Liver (tissue), 3 donors: ENCODE measurements around the gene DMD.

Experiments used
- GABPA ChIP-seq, 2 donors: IDR thresholded peaks in 1 of 2; conservative IDR thresholded peaks in 1 of 2; 2 replicates each; pipeline ENCODE4 v1.6.1; 2016; ENCODE audit warnings: antibody characterized with exemption in 2 of 2, mild to moderate bottlenecking in 1 of 2, moderate library complexity in 1 of 2
- RAD21 ChIP-seq, 2 donors: IDR thresholded peaks; 2 replicates each; pipeline ENCODE4 v1.6.1; 2016; ENCODE audit warnings: antibody characterized with exemption in 2 of 2, mild to moderate bottlenecking in 2 of 2
- TAF1 ChIP-seq: conservative IDR thresholded peaks from 2 replicates; pipeline ENCODE4 v1.6.1; 2016; ENCODE audit warnings: antibody characterized with exemption, mild to moderate bottlenecking
- TF ChIP-seq, protein P1 (sequence below): fragments of 150-350 bp; IDR thresholded peaks from 2 replicates; pipeline ENCODE4 v1.5.1; 2017; ENCODE audit warnings: improper control_type of control experiment, low read depth, low read length; ENCODE audit not compliant: missing input control
- donor health status: healthy.
- donor health status: healthy.

DNA sequence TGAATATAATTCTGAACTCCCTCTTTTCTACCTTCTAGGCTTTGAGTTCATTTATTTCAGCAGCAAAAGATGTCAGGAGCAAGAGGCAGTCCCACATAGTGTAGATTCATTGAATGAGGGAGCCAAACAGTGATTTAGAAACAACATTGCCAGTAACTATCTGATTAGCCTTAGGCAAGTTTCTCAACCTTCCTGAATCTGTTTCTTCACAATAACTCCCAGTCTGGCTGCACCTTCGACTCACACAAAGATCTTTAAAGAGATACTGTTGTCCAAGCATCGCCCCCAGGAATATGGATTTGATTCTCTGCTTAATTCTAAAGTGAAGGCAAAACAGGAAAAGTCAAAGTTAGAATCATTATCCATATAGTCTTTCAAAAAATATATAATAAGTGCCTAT, 1026.2 kb downstream of the DMD start:
- TF ChIP-seq, protein P1, sequence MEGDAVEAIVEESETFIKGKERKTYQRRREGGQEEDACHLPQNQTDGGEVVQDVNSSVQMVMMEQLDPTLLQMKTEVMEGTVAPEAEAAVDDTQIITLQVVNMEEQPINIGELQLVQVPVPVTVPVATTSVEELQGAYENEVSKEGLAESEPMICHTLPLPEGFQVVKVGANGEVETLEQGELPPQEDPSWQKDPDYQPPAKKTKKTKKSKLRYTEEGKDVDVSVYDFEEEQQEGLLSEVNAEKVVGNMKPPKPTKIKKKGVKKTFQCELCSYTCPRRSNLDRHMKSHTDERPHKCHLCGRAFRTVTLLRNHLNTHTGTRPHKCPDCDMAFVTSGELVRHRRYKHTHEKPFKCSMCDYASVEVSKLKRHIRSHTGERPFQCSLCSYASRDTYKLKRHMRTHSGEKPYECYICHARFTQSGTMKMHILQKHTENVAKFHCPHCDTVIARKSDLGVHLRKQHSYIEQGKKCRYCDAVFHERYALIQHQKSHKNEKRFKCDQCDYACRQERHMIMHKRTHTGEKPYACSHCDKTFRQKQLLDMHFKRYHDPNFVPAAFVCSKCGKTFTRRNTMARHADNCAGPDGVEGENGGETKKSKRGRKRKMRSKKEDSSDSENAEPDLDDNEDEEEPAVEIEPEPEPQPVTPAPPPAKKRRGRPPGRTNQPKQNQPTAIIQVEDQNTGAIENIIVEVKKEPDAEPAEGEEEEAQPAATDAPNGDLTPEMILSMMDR, result no peak
- TF ChIP-seq RAD21 (IDR thresholded peaks at IDR 0.05) (no peak), TAF1 (no peak), GABPA (IDR thresholded peaks at IDR 0.05 in 1 of 2, conservative IDR thresholded peaks at IDR 0.05 in 1 of 2) (no peak)
